K562 treated with DMSO at 1 percent for 48 hours (cell line): ENCODE results near the gene TH. TPM values are rescaled to one million over a fixed set of nuclear protein-coding genes. Genes with fewer than 3 reads are reported as not detected.

Source experiments
- total RNA-seq: library from RNA; unstranded; fragments of 300-600 nt; gene quantifications from 2 replicates; pipeline ENCODE4 v1.2.3, GENCODE V29; 2022; ENCODE audit warnings: low replicate concordance; ENCODE audit errors: extremely low read depth

TH gene
- not detected in 2 replicates for total RNA-seq

GRCh38 chr11:2171591-2172003, at the start of gene TH:
TH (minus strand) TSS chr11:2171815; CDS start chr11:2171786, 29 bp downstream.

DNA sequence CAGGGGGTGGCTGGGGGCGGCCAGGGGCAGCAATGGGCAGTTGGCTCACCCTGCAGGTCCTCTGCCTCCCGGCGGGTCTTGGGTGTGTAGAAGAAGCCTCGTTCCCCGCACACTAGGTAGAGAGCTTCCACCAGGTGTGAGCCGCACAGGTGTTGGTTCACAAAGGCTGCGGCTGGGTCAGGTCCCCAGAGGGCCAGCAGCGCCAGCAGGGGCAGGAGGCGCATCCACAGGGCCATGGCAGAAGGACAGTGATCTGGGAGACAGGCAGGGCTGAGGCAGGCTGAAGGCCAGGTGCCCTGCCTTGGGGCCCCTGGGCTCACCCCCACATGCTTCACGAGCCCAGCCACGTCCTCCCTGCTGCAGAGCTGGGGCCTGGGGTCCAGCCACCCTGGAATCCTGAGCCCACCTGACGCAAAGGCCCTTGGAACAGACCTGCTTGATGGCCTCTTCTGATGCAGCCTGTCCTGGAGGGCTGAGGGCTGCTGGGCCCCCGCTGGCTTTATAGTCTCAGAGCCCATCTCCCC, 10.8 kb downstream of the TH start, which contains the start of gene INS:
TSS of gene INS (minus strand) at position 474 of the 524 bp plus-strand sequence. CDS start at position 236, 238 bp downstream.

GRCh38 chr11:2139123-2139521, 32.5 kb downstream of the TH start, which contains the start of gene IGF2:
IGF2 (minus strand) TSS chr11:2139389; CDS start chr11:2135523, 3,866 bp downstream.

Other genes with a start within 250 kb of the TH start
- gene MRPL23, start 224.5 kb downstream of the TH start, total RNA-seq, result not detected in 2 replicates
- gene H19, start 174.0 kb downstream of the TH start, total RNA-seq, result not detected in 2 replicates
- gene IGF2, start 32.4 kb downstream of the TH start, total RNA-seq, result not detected in 2 replicates
- gene INS, start 10.6 kb downstream of the TH start, total RNA-seq, result not detected in 2 replicates
- gene ASCL2, start 98.8 kb upstream of the TH start, total RNA-seq, result not detected in 2 replicates
- not detected in 2 replicates for gene C11orf21, start 130.1 kb upstream of the TH start, total RNA-seq
- gene TSPAN32, start 130.2 kb upstream of the TH start, total RNA-seq, result not detected in 2 replicates
- not detected in 2 replicates for gene CD81, start 205.5 kb upstream of the TH start, total RNA-seq
- gene TSSC4, start 228.9 kb upstream of the TH start, total RNA-seq, result not detected in 2 replicates